ENCODE data around the gene RASA2.
A peak's percentile ranks its signal among the peaks of the same experiment; 100 is the strongest.

RASA2 gene

GRCh38 chr3:141646760-141647561 lies 160.1 kb downstream of the RASA2 start:
- DNase-seq: peak in 1 of 14 donors; percentile 7

GRCh38 chr3:141647562-141647915 lies 160.7 kb downstream of the RASA2 start:
- DNase-seq: no peak

GRCh38 chr3:141648055-141648910 lies 161.5 kb downstream of the RASA2 start:
- DNase-seq: no peak

DNA sequence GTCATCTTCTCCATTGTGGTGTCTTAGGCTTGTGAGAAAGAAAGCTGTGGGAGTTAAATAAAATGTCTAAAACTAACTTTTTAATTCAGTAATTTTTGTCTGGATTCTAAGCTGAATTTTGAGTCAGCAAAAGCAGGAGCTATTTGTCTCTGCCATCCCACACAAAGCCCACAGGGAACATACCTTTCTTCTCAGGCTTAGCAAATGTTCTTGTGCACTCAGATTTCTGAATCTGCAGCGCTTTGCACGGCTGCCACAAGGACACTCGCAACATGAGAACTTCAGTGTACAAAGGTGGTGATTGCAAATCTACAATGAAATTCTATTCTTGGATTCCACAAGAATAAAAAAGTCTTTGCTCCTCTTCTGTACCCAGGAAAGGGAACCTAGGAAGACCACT lies 163.0 kb downstream of the RASA2 start:
- DNase-seq: no peak

DNA sequence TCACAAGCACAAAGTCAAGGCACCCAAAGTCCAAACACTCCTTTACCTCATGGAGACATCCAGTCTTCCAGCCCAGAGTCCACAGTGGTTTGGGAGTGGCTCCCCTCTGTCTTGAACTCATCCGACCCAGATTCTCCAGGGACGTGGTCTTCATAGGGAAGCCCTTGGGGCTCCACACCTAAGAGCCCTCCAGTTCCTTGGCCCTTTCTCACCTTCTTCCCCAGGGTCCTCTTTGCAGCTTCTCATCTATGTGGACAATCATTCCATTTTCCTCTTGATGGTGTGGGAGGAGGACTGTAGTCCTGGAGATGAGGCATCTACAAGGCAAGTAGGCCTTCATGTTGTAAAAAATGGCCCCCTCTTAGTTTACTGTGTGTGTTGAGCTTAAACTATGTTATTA lies 164.0 kb downstream of the RASA2 start:
- no peak for DNase-seq

- DNase-seq: no peak
Measured at GRCh38 chr3:141651409-141651808, 164.6 kb downstream of the RASA2 start.

DNA sequence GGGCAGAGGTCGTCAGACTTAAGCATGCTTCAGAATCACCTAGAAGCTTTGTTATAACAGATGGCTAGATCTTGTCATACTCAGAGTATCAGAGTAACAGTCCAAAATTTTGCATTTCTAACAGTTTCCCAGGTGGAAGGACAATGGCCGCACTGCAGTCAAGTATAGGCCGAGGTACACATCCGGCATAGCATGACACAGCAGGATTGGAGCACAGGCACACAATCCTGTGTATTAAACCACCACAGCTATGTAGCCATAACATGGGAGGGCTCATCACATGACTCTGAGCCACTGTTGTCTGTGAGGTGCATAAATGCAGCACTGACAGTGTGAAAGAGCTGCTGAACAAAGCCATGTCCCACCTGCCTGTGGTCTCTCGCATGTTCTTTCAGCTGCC lies 165.5 kb downstream of the RASA2 start:
- no peak for DNase-seq

GRCh38 chr3:141653847-141654246 lies 167.0 kb downstream of the RASA2 start:
- DNase-seq: no peak

GRCh38 chr3:141655801-141656200 lies 169.0 kb downstream of the RASA2 start:
- no peak for DNase-seq

- no peak for DNase-seq
Measured at GRCh38 chr3:141656771-141657170, 169.9 kb downstream of the RASA2 start.

DNA sequence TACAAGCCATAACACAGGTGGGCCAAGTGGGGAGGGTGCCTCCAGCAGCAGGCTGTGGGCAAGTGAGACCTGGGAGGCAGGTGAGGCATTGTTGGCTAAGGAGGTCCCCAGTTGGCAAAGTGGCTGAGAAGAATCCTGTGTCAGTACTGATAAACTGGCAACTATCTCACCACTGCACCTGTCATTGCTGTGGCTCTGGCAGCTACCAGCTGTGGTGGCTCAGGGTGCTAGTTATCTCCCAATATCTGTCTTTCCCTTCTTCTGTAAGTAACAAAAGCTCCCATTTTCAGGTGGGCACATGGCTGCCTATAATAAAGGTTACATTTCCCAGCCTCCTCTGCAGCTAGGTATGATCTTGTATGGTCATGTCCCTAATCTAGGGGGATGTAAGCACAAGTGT lies 170.7 kb downstream of the RASA2 start:
- no peak for DNase-seq

DNA sequence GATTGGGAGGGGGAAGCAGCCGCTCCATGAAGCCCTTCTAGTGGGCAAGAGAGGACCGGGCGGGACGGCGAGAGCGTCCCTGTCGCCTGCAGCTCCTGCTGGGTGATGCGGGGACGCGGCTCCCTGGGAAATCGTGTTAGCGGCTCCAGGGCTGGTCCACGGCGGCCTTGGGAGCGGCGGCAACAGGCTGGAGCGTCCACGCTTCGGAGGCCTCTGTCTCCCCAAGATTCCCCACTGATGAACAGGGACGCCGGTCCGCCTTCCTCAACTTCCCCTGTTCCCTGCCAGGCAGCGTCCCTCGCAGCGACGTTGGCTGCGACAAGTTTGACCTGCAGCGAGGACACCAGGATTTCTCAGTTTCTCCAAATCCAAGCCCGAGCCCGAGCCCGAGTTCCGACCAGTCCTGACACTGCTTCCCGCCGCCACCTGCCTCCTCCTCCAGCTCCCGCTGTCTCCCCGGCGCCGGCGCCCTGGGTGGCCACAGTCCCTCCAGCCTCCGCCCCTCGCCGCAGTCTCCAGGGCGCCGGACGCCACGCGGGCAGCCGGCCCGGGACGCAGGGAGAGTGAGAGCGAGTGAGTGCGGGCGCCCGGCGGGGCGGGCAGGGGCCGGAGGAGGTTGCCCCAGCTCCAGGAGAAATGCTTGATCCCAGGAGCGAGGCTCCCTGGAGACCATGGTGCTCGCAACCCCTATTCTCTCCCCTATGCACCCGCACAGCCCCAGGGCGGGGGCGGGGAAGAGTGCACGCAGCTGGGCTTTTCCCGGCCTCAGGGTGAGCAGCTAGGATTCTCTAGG lies 173.2 kb downstream of the RASA2 start:
- peak in 11 of 14 donors; percentile 2 to 66 (median 39) for DNase-seq

DNA sequence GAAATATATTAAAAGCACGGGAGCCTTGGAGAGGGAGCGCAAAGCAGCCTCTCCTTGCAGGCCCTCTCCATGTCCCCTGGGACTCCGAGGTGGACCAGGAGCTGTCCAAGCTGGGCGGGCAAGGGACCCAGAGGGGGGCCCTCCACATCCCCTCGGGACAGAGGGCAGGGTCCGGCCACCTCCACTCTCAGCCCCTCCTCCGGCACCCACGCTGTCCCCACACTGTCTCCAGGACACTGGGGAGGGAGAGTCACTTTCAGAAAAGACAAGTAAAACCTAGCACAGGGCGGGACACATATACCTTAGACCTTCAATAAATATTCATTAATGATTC lies 173.8 kb downstream of the RASA2 start:
- no peak for DNase-seq

- no peak for DNase-seq
Measured at GRCh38 chr3:141661229-141662196, 174.7 kb downstream of the RASA2 start.

- no peak for DNase-seq
Measured at GRCh38 chr3:141663993-141664392, 177.2 kb downstream of the RASA2 start.

Data from C1 segment of cervical spinal cord (tissue), 14 donors.